Bronchial smooth muscle cell (primary cell): ENCODE measurements around the gene FASTK. TPM values are rescaled to one million over a fixed set of nuclear protein-coding genes. Genes with fewer than 3 reads are reported as not detected.

ENCODE experiments used
- total RNA-seq: library from RNA; depleted of rRNA; stranded (reverse); fragments of >200 nt; gene quantifications from 2 replicates; pipeline ENCODE4 v1.2.1, GENCODE V29; 2014

FASTK gene
- total RNA-seq: 55.0 and 57.5 TPM in 2 replicates

GRCh38 chr7:151080522-151081169, at the start of gene FASTK:
FASTK (minus strand) TSS chr7:151080809; CDS start chr7:151080766, 43 bp downstream.

GRCh38 chr7:151085691-151086620, 5.3 kb upstream of the FASTK start, which contains the start of gene AGAP3:
AGAP3 (plus strand) TSS chr7:151086475; CDS start chr7:151086742, 267 bp downstream.

GRCh38 chr7:151083071-151083823, 2.6 kb upstream of the FASTK start, which contains the start of gene TMUB1:
TMUB1 (minus strand) TSS chr7:151083493; CDS start chr7:151082563, 930 bp downstream.

GRCh38 chr7:151059367-151060112, 21.1 kb downstream of the FASTK start, which contains the start of gene SLC4A2:
SLC4A2 (plus strand) TSS chr7:151059589; CDS start chr7:151061988, 2,399 bp downstream.

GRCh38 chr7:151057506-151057988, 23.1 kb downstream of the FASTK start, which contains the start of gene CDK5:
CDK5 (minus strand) TSS chr7:151057897; CDS start chr7:151057848, 49 bp downstream.

GRCh38 chr7:151047976-151048815, 32.4 kb downstream of the FASTK start, which contains the start of gene ASIC3:
ASIC3 (plus strand) TSS chr7:151048531; CDS start chr7:151048886, 355 bp downstream.

GRCh38 chr7:151028131-151028947, 52.3 kb downstream of the FASTK start, which contains the start of gene ABCB8:
ABCB8 (plus strand) TSS chr7:151028450; CDS start chr7:151028516, 66 bp downstream.

Other genes with a start within 250 kb of the FASTK start
- not detected in 2 replicates for gene AOC1, start 228.3 kb downstream of the FASTK start, total RNA-seq
- gene KCNH2, start 102.5 kb downstream of the FASTK start, total RNA-seq: under 0.01 and 0.17 TPM in 2 replicates
- 0.17 and 0.32 TPM in 2 replicates for gene NOS3, start 89.8 kb downstream of the FASTK start, total RNA-seq
- gene ATG9B, start 56.3 kb downstream of the FASTK start, total RNA-seq: under 0.01 TPM in 2 replicates
- 17.8 and 20.8 TPM in 2 replicates for gene ABCB8, start 52.4 kb downstream of the FASTK start, total RNA-seq
- 0.09 TPM in 1 of 2 replicates, not detected in the other for gene ASIC3, start 32.3 kb downstream of the FASTK start, total RNA-seq
- gene CDK5, start 22.9 kb downstream of the FASTK start, total RNA-seq: 29.6 TPM in 2 replicates
- 53.1 and 64.0 TPM in 2 replicates for gene SLC4A2, start 21.2 kb downstream of the FASTK start, total RNA-seq
- gene TMUB1, start 2.7 kb upstream of the FASTK start, total RNA-seq: 11.6 and 15.6 TPM in 2 replicates
- 34.2 and 40.8 TPM in 2 replicates for gene AGAP3, start 5.7 kb upstream of the FASTK start, total RNA-seq
- gene GBX1, start 86.9 kb upstream of the FASTK start, total RNA-seq: not detected in 2 replicates
- not detected in 2 replicates for gene ASB10, start 106.4 kb upstream of the FASTK start, total RNA-seq
- gene H2BK1, start 129.7 kb upstream of the FASTK start, total RNA-seq: not detected in 2 replicates
- 31.0 and 42.7 TPM in 2 replicates for gene ABCF2, start 146.4 kb upstream of the FASTK start, total RNA-seq
- 37.0 and 49.8 TPM in 2 replicates for gene CHPF2, start 151.7 kb upstream of the FASTK start, total RNA-seq
- gene SMARCD3, start 167.9 kb upstream of the FASTK start, total RNA-seq: 31.8 and 33.4 TPM in 2 replicates